Transverse colon (tissue), 4 donors: ENCODE results near the gene ELOB.

ENCODE experiments used
- CTCF ChIP-seq, 5 experiments: fragments of 200-600 bp in 3 of 5; fragments of 450-650 bp in 2 of 5; sonication (generic) in 3 of 5; IDR thresholded peaks; 1 replicate in 2 of 5; 2 replicates in 3 of 5; pipeline ENCODE4 v1.5.1; 2016 to 2017; ENCODE audit warnings: antibody characterized with exemption in 5 of 5, inconsistent platforms in 3 of 5, mild to moderate bottlenecking in 2 of 5, moderate library complexity in 1 of 5
- EP300 ChIP-seq: sonication (generic); formaldehyde crosslinking; IDR thresholded peaks from one replicate; pipeline ENCODE4 v1.6.1; 2017; ENCODE audit warnings: antibody characterized with exemption, low read depth
- POLR2A ChIP-seq: fragments of 450-650 bp; IDR thresholded peaks from one replicate; pipeline ENCODE4 v1.6.1; 2016; ENCODE audit warnings: antibody characterized with exemption, mild to moderate bottlenecking, moderate library complexity
- POLR2AphosphoS5 ChIP-seq, 3 donors: sonication (generic); formaldehyde crosslinking; IDR thresholded peaks; one replicate each; pipeline ENCODE4 v1.6.1; 2016; ENCODE audit warnings: antibody characterized with exemption in 3 of 3

- TF ChIP-seq EP300 (no peak), CTCF (IDR thresholded peaks at IDR 0.05) (no peak), POLR2A (no peak), POLR2AphosphoS5 (IDR thresholded peaks at IDR 0.05) (no peak)
Measured at GRCh38 chr16:2808181-2808580, 31.1 kb upstream of the ELOB start.
